GM12874 (cell line): ENCODE measurements around the gene ELMO1.

ENCODE experiments used
- CTCF ChIP-seq: IDR thresholded peaks from 2 replicates; pipeline ENCODE4 v1.5.1; 2011; ENCODE audit warnings: low read depth, mild to moderate bottlenecking, control low read depth, low read length, moderate library complexity; ENCODE audit not compliant: insufficient read depth

Gene ELMO1

DNA sequence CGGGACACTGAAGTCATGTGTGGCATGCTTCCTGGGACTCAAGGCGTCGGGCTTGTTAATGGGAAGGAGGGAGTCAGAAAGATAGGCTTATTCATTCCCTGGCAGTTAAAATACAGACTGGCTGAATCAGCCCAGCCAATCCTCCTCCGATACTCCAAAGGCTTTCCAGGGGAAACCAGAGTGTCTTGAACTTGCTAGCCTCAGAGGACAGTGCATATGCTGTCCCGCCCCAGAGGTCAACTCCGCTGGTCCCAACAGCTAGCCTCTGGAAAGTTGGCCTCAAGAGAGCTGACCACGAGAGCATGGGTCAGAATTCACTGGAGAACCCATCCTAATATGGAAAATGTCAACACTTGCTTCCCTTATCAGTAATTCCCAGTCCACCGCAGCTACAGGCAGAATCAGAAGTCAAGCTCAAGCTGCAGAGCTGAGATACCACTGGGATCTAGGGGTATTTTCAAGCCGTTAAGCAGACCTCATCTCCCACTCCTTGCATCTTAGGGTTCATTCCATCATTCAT is 43.0 kb downstream of the ELMO1 start:
- TF ChIP-seq CTCF = no peak

- no peak for TF ChIP-seq CTCF
These were observed 43.5 kb downstream of the ELMO1 start for GRCh38 chr7:37405128-37405527.

DNA sequence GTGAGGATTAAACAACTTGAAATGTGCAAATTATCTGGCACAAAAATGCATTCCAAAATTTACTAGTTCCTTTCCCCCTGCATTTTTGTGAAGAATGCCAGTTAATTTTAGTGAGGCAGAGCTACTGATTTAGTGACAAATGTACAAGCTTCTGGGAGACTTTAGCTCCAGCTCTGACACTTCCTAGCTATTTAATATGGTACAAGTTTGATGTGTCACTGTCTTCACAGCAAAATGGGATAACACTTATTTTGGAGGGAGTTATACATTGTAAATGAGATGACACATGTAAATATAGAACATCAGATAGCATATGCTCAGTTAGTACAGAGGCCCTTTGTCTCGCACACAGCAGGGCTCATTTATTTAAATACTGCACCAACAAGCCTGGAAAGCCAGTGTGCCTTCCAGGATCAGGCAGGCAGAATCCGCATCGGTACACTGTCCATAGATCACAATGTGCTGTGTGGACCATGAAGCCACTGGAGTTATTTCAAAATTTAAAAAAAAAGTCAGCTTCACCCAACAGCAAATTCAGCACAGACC is 48.7 kb downstream of the ELMO1 start:
- no peak for TF ChIP-seq CTCF

- TF ChIP-seq CTCF = no peak
These were observed 50.3 kb downstream of the ELMO1 start for GRCh38 chr7:37398403-37398802.

- TF ChIP-seq CTCF = no peak
These were observed 52.9 kb downstream of the ELMO1 start for GRCh38 chr7:37395618-37396259.

DNA sequence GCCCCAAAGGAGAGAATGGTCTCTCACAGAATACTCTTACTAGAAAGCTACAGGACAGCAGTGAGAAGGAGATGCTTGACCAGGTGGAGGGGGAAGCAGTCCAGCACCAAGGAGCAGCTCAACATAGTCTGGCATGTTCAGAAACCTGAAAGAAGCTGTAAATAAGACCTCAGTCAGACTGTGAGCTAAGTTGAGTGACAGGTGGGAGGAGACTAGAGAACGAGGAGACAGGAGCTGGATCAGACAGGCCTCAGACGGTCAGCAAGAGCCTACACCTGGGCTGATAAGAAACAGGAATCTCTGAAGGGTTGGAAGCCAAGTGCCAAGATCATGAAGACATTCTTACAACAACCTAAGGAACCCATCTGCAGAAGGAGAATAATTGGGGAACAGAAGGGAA is 54.5 kb downstream of the ELMO1 start:
- no peak for TF ChIP-seq CTCF

DNA sequence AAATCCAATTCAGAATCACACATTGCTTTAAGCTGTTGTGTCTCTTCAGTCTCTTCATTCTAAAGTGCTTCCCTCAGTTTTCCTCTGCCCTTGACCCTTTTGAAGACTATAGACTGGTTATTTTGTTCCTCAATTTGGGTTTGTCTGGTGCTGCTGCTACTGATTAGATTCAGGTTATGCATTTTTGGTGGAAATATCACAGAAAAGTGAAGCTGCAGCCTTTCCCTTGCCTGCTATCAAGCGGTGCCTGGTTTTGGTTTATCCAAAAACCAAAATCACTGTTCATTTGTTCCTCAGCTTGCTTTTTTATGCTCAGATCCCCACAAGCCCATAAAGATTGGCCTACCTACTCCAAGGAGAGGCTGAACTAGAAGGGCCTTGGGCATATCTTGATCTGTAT is 55.2 kb downstream of the ELMO1 start:
- no peak for TF ChIP-seq CTCF
